A673 (cell line): Measurements from ENCODE around the gene SH2D1A. TPM values are rescaled to one million over a fixed set of nuclear protein-coding genes. Genes with fewer than 3 reads are reported as not detected.
"Not testable (repeated sequence)": the region's sequence is repeated elsewhere in the genome, so short reads cannot be mapped to it uniquely, and the experiment has no call there.

Source experiments
- Bru-seq: library from RNA; stranded (reverse); fragments of 400-500 nt; gene quantifications from one replicate; lab custom pipeline; 2021; lab: Mats Ljungman, UMichigan
- BruChase-seq, 2 experiments: library from RNA; stranded (reverse); fragments of 400-500 nt; gene quantifications; one replicate each; lab custom pipeline; 2021; lab: Mats Ljungman, UMichigan
- BruUV-seq: library from RNA; stranded (reverse); fragments of 400-500 nt; replicated peaks from 2 replicates; lab custom pipeline; 2021; lab: Mats Ljungman, UMichigan
- CTCF ChIA-PET: fragments of 300-600 bp; sonication (Branson Sonifier 250); formaldehyde crosslinking; loops from one replicate; lab custom pipeline; 2022; ENCODE audit warnings: antibody characterized with exemption; lab: Charles Lee
- POLR2A ChIA-PET: fragments of 300-600 bp; sonication (Branson Sonifier 250); formaldehyde crosslinking; loops from one replicate; lab custom pipeline; 2022; ENCODE audit warnings: antibody characterized with exemption; ENCODE audit not compliant: low non-redundant PET; lab: Charles Lee
- DNase-seq: peaks from one replicate; pipeline ENCODE4 v3.0.0-alpha.2; 2015; ENCODE audit warnings: low spot score
- H3K27ac ChIP-seq: fragments of 200-600 bp; sonication (generic); 2 replicates; pipeline ENCODE4 v1.5.1; 2016; ENCODE audit warnings: mixed run types, low read depth, mild to moderate bottlenecking, mixed read lengths, antibody characterized with exemption, low read length; ENCODE audit not compliant: poor library complexity, severe bottlenecking
- H3K27me3 ChIP-seq: fragments of 200-600 bp; sonication (generic); replicated peaks from 2 replicates; pipeline ENCODE4 v1.6.1; 2017; ENCODE audit warnings: mixed run types, low read depth, mild to moderate bottlenecking, mixed read lengths, antibody characterized with exemption, low read length; ENCODE audit not compliant: insufficient read depth, poor library complexity
- H3K36me3 ChIP-seq: fragments of 200-600 bp; sonication (generic); 2 replicates; pipeline ENCODE4 v1.6.1; 2016; ENCODE audit warnings: mixed run types, mild to moderate bottlenecking, mixed read lengths, antibody characterized with exemption, low read length; ENCODE audit not compliant: insufficient read depth, poor library complexity, severe bottlenecking
- H3K4me1 ChIP-seq: fragments of 200-600 bp; sonication (generic); 2 replicates; pipeline ENCODE4 v1.6.1; 2017; ENCODE audit warnings: mixed run types, mild to moderate bottlenecking, mixed read lengths, antibody characterized with exemption, low read length; ENCODE audit not compliant: insufficient read depth, poor library complexity, severe bottlenecking
- H3K4me3 ChIP-seq: fragments of 200-600 bp; sonication (generic); 2 replicates; pipeline ENCODE4 v1.5.1; 2016; ENCODE audit warnings: low read depth, mixed run types, mild to moderate bottlenecking, mixed read lengths, low read length; ENCODE audit not compliant: poor library complexity, severe bottlenecking
- H3K9me3 ChIP-seq: fragments of 200-600 bp; sonication (generic); 2 replicates; pipeline ENCODE4 v1.6.1; 2016; ENCODE audit warnings: mixed run types, low read depth, mild to moderate bottlenecking, mixed read lengths, antibody characterized with exemption, low read length; ENCODE audit not compliant: poor library complexity, severe bottlenecking
- EZH2 ChIP-seq: fragments of 200-600 bp; sonication (generic); IDR thresholded peaks from 2 replicates; pipeline ENCODE4 v1.6.1; 2017; ENCODE audit warnings: borderline replicate concordance, low read depth, mild to moderate bottlenecking, mixed read lengths, antibody characterized with exemption, low read length; ENCODE audit not compliant: poor library complexity, severe bottlenecking
- intact Hi-C: fragments of 100-400 bp; cut with micrococcal nuclease; formaldehyde crosslinking; loops from one replicate; pipeline ENCODE4 v1.10.0; 2022; ENCODE audit not compliant: unreplicated experiment
- long read RNA-seq: library from polyadenylated mRNA; stranded (forward); transcript quantifications from one replicate; pipeline ENCODE4 v2.0.0, GENCODE V29; 2022
- total RNA-seq: library from RNA; stranded (reverse); gene quantifications from 2 replicates; pipeline ENCODE4 v1.2.3, GENCODE V29; 2021
- TF ChIP-seq, protein P1 (sequence below): fragments of 300-800, 200-600 bp; sonication (generic); conservative IDR thresholded peaks from 2 replicates; pipeline ENCODE4 v1.5.1; 2017; ENCODE audit warnings: low read depth, mild to moderate bottlenecking, antibody characterized with exemption, low read length, moderate library complexity, mixed read lengths

SH2D1A gene
- 0.71 and 0.83 TPM in 2 replicates for total RNA-seq
- percentile 32 among the genes with signal in this experiment for Bru-seq, nascent RNA
- percentile 36 among the genes with signal in this experiment for BruChase-seq, experiment 1, labeled RNA remaining after a 2-hour chase
- percentile 39 among the genes with signal in this experiment for BruChase-seq, experiment 2, labeled RNA remaining after a 6-hour chase
- long read RNA-seq = 0 reads

GRCh38 chrX:124346117-124346876, at the start of gene SH2D1A:
Gene SH2D1A, plus strand, starts transcription at chrX:124346563. Its CDS starts 80 bp downstream, at chrX:124346643.
- H3K4me3 ChIP-seq = no peak within 1 kb of the TSS
- no peaks in the 10 kb centered on the region for H3K9me3 ChIP-seq
- POLR2A ChIA-PET = no interaction called here
- CTCF ChIA-PET = no interaction called here
- no peaks in the 10 kb centered on the region for H3K27me3 ChIP-seq
- DNase-seq = no peak
- intact Hi-C loops = no loop called here
- no TSS peak for BruUV-seq
- no peaks in the 10 kb centered on the region for H3K4me1 ChIP-seq
- no peak for TF ChIP-seq EZH2
- TF ChIP-seq, protein P1, sequence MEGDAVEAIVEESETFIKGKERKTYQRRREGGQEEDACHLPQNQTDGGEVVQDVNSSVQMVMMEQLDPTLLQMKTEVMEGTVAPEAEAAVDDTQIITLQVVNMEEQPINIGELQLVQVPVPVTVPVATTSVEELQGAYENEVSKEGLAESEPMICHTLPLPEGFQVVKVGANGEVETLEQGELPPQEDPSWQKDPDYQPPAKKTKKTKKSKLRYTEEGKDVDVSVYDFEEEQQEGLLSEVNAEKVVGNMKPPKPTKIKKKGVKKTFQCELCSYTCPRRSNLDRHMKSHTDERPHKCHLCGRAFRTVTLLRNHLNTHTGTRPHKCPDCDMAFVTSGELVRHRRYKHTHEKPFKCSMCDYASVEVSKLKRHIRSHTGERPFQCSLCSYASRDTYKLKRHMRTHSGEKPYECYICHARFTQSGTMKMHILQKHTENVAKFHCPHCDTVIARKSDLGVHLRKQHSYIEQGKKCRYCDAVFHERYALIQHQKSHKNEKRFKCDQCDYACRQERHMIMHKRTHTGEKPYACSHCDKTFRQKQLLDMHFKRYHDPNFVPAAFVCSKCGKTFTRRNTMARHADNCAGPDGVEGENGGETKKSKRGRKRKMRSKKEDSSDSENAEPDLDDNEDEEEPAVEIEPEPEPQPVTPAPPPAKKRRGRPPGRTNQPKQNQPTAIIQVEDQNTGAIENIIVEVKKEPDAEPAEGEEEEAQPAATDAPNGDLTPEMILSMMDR = no peak
- H3K27ac ChIP-seq = no peak within 1 kb of the TSS
- no peaks in the 10 kb centered on the region for H3K36me3 ChIP-seq

DNA sequence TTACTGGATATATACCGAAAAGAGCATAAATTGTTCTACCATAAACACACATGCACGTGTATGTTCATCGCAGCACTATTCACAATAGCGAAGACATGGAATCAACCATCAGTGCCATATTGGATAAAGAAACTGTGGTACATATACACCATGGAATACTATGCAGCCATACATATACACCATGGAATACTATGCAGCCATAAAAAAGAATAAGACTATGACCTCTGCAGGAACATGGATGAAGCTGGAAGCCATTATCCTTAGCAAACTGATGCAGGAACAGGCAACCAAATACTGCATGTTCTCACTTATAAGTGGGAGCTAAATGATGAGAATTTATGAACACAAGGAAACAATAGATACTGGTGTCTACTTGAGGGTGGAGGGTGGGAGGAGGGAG, 47.0 kb upstream of the SH2D1A start:
- CTCF ChIA-PET, POLR2A ChIA-PET: not testable (repeated sequence)

DNA sequence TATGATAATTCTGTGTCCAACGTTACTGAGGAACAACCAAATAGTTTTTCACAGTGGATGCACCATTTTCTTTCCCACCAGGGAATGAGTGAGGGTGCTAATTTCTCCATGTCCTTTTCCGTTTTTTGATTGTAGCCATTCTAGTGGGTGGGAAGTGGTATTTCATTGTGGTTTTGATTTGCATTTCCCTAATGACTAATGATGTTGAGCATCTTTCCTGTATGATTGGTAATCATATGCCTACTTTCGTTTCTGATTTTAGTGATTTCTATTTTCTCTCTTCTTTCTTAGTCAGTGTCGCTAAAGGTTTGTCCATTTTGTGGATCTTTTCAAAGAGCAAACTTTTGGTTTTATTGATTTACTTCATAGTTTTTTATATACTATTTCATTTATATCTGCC, 46.0 kb upstream of the SH2D1A start:
- no peaks in the 10 kb centered on the region for H3K9me3 ChIP-seq
- no peaks in the 10 kb centered on the region for H3K4me1 ChIP-seq
- no peak overlapping the region for H3K4me3 ChIP-seq
- ChIA-PET POLR2A (no interaction called here), CTCF (no interaction called here)
- intact Hi-C loops = no loop called here
- H3K27ac ChIP-seq = no peak overlapping the region
- no peaks in the 10 kb centered on the region for H3K27me3 ChIP-seq
- BruUV-seq = no TSS peak
- TF ChIP-seq, protein P1 = no peak
- TF ChIP-seq EZH2 = no peak
- DNase-seq = peak; percentile 24
- H3K36me3 ChIP-seq = no peaks in the 10 kb centered on the region

More for the DNA sequence above, 47.0 kb upstream of the SH2D1A start:
- H3K4me3 ChIP-seq, H3K27me3 ChIP-seq, DNase-seq, BruUV-seq, H3K4me1 ChIP-seq, H3K27ac ChIP-seq, H3K36me3 ChIP-seq, intact Hi-C loops, H3K9me3 ChIP-seq: not testable (repeated sequence)
